K562 treated with DMSO at 1 percent for 12 hours (cell line): ENCODE measurements around the gene LYZL4. TPM values are rescaled to one million over a fixed set of nuclear protein-coding genes. Genes with fewer than 3 reads are reported as not detected.

ENCODE experiments used
- total RNA-seq: library from RNA; unstranded; fragments of 300-600 nt; gene quantifications from 2 replicates; pipeline ENCODE4 v1.2.3, GENCODE V29; 2022; ENCODE audit not compliant: insufficient read depth

Gene LYZL4, protein sequence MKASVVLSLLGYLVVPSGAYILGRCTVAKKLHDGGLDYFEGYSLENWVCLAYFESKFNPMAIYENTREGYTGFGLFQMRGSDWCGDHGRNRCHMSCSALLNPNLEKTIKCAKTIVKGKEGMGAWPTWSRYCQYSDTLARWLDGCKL
- not detected in 2 replicates for total RNA-seq

DNA sequence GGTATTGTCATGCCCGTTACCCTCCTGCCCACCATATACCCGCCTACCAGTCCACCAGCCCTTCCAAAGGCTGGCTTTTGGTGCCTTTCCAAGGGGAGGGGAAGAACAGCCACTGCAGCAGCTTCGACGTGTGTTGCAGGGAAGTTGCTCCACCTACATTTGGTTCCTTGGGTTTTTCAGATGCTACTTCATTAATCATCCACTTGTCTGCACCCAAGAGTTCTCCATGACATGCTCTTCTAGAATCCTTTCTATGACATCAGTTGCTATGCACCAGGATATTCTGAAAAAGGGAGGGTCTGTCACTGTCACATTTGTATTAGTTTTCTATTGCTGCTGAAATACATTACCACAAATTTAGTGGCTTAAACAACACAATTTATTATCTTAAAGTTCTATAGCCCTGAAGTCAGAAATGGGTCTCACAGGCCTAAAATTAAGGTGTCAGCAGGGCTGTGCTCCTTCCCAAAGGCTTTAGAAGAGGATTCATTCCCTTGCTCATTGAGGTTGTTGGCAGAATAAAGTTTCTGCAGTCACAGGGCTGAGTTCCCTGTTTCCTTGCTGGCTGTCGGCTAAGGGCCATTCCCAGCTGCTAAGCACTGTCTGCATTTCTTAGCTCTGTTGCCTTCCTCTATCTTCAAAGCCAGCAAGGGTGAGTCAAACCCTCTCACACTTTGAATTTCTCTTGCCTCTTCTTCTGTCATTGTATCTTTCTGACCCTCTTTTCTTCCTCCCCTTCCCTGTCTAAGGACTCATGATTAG is at the start of gene LYZL4:
TSS of gene LYZL4 (minus strand) at position 241 of the 762 bp plus-strand sequence. CDS start 3,359 bp downstream, outside the sequence.

Other genes starting within 250 kb of the LYZL4 start
- gene CCK, start 144.4 kb downstream of the LYZL4 start, total RNA-seq: not detected in 2 replicates
- not detected in 2 replicates for gene VIPR1, start 92.0 kb upstream of the LYZL4 start, total RNA-seq
- 38.7 and 83.7 TPM in 2 replicates for gene SEC22C, start 171.4 kb upstream of the LYZL4 start, total RNA-seq
- gene SS18L2, start 180.2 kb upstream of the LYZL4 start, total RNA-seq: 64.0 and 84.1 TPM in 2 replicates
- 6.0 and 35.9 TPM in 2 replicates for gene NKTR, start 190.1 kb upstream of the LYZL4 start, total RNA-seq
- 1.2 and 1.6 TPM in 2 replicates for gene ZBTB47, start 243.1 kb upstream of the LYZL4 start, total RNA-seq